Measurements from ENCODE around the gene PPM1G.
"Not testable (repeated sequence)": the region's sequence is repeated elsewhere in the genome, so short reads cannot be mapped to it uniquely, and the experiment has no call there.

The PPM1G gene

DNA sequence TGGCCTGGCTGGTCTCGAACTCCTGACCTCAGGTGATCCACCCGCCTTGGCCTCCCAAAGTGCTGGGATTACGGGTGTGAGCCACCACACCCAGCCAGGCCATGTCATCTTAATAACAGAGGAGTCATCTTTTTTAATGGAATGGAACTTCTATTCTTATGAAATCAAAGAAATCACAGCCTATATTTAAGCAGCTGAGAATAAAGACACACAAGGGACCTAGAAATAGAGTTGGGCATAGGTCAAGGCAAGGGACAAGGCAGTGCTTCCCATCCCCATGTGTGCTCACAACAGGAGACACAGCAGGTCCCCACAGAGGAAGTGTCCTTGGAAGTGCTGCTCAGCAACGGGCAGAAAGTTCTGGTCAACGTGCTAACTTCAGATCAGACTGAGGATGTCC lies 35.8 kb downstream of the PPM1G start:
- DNase-seq = no peak

GRCh38 chr2:27372937-27373336 lies 36.5 kb downstream of the PPM1G start:
- DNase-seq = no peak

- no peak for DNase-seq
These were observed 38.4 kb downstream of the PPM1G start for GRCh38 chr2:27370816-27371620.

GRCh38 chr2:27370026-27370815 lies 39.2 kb downstream of the PPM1G start, which contains the start of the genes EIF2B4 and SNX17:
Gene EIF2B4, minus strand, starts transcription at chr2:27370338. Its CDS starts 24 bp downstream, at chr2:27370314.
Gene SNX17, plus strand, starts transcription at chr2:27370616. Its CDS starts 128 bp downstream, at chr2:27370744.
- DNase-seq = peak; percentile 99

DNA sequence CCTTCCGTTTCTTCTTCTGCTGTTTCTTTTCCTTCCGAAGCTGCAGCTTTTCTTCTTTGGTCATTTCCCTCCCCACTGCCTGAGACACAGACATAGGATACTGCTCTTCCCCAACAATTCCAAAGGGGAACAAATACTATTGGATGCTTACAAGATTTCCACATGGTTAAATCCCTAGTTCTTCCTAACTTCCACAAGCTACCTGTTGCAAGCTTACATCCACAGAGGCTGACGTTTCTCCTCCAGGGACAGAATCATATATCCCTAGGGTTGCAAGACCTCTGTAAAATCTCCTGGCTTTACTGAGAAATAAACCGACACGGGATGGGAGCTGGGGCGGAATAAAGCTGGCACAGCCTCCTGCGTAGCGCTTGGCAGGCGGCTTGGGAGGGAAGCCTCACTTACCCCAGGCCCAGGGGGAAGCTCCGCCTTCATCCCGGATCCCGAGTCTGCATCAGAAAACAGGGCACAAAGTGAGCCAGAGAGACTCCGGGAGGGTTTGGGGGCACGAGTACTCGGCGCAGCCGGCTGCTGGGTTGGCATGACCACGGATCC lies 39.8 kb downstream of the PPM1G start:
- no peak for DNase-seq

- DNase-seq = no peak
These were observed 45.5 kb downstream of the PPM1G start for GRCh38 chr2:27363933-27364332.

- no peak for DNase-seq
These were observed 46.5 kb downstream of the PPM1G start for GRCh38 chr2:27362678-27363420.

DNA sequence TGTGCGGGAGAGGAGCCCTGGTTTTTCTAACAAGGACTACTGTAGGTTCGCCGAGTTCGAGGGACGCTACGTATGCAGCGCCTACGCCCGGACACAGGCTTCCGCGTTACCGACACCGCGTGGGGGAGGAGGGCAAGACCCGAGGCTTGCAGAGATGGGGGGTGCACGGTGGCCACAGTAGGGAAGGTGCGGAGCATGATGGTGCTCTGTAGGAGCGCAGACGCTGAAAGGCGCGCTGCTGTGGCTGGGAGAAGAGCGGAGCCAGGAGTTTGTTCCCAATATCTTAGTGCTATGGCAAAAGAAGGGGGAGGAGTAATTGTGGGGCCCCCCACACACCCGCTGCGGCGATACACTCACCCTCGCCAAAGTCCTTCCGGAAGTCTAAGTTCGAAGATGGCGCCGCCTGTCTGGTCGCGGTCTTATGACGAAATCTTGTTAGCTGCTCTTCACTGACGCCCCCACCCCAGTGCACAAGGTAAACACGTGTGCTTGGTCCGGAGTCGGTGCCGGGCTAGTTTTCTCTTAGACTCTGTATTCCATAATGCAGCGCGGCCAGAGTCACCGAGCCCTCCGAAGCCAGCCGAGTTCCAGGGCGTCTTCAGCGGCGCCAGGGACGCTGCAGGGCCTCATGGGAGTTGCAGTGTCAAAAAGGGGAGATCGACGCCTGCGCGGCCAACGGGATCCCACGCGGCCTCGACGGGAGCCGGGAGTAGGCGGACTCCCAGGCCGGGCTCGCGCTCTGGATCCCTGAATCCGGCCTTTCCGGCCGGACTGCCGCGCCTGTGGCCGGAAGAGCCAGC lies 52.8 kb downstream of the PPM1G start, which contains the start of gene GTF3C2:
TSS of gene GTF3C2 (minus strand) at position 383 of the 800 bp plus-strand sequence. CDS start 13,210 bp downstream, outside the sequence.
- peak; percentile 84 for DNase-seq

DNA sequence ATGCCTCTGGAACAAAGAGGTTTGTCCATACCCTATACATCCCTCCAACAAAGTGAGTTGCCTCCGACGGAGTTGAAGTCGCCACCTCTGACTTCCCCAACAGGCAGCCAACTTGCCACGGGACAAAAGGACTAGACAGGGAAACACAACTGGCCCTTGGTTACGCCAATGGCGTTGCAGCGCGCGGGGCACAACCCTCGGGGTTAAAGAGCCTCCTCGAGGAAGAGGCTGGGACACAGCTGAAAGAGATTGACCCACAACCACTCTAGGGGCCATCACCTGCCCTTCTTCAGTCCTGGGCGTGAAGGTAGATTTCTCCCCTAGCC lies 53.4 kb downstream of the PPM1G start:
- DNase-seq = peak; percentile 58

DNA sequence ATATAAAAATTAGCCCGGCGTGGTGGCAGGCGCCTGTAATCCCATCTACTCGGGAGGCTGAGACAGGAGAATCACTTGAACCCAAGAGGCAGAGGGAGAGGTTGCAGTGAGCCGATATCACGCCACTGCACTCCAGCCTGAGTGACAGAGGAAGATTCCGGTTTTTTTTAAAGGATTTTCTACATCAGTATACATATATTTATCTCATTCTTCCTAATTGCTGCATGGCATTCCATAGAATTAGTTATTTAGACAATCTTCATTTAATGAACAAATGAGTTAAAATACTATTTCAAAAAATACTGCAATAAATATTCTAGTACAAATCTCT lies 54.8 kb downstream of the PPM1G start:
- DNase-seq = no peak

GRCh38 chr2:27353762-27354596 lies 55.4 kb downstream of the PPM1G start:
- no peak for DNase-seq

- DNase-seq = not testable (repeated sequence)
These were observed 56.0 kb downstream of the PPM1G start for GRCh38 chr2:27353386-27353761.

DNA sequence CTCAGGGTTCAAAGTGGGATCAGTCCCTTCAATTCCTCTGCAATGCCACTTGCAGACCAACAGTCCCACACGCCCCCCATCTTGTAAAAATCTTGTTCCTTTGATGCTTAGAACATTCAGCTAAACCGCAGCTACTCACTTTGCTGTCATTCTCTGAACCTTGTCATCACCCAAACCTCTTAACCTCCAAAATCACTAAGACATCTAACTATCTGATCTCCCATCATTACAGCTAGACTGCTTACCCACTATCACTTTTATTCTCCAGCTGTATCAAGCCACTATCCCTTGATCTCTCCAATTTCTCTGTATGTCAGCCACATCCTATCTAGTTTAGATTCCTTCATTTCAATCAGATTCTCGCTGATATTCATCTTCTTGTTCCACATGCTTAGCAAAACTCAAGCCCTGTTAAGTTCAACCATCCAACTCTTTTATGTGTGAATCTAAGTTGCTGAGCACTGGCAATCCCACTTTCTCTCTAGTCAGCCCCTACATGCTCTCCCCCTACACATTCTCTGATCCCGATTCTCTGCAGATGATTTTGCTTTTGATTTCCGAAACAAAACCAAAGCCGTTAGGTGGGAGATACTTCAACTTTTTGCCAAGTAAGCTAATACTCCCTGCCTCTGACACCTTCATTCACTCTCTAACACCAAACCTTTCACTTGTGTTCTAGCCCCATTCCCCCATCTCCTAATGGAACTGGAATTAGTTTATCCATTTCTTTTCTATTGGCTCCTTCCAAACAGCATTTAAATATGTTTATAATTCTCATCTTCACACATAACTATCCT lies 57.4 kb downstream of the PPM1G start:
- no peak for DNase-seq

- no peak for DNase-seq
These were observed 59.2 kb downstream of the PPM1G start for GRCh38 chr2:27350106-27350693.

GRCh38 chr2:27347641-27348040 lies 61.8 kb downstream of the PPM1G start:
- DNase-seq = no peak

- no peak for DNase-seq
These were observed 73.2 kb downstream of the PPM1G start for GRCh38 chr2:27336173-27336572.

- DNase-seq = no peak
These were observed 74.1 kb downstream of the PPM1G start for GRCh38 chr2:27335311-27335710.

All from GDM1 (cell line).